NCI-H345 treated with DMSO at 0.1 percent for 48 hours (cell line): ENCODE data around the gene CCDC124.

Experiments
- DNase-seq: peaks from one replicate; lab custom pipeline; 2025; ENCODE audit not compliant: unreplicated experiment; lab: John Stamatoyannopoulos, UW

Gene CCDC124

DNA sequence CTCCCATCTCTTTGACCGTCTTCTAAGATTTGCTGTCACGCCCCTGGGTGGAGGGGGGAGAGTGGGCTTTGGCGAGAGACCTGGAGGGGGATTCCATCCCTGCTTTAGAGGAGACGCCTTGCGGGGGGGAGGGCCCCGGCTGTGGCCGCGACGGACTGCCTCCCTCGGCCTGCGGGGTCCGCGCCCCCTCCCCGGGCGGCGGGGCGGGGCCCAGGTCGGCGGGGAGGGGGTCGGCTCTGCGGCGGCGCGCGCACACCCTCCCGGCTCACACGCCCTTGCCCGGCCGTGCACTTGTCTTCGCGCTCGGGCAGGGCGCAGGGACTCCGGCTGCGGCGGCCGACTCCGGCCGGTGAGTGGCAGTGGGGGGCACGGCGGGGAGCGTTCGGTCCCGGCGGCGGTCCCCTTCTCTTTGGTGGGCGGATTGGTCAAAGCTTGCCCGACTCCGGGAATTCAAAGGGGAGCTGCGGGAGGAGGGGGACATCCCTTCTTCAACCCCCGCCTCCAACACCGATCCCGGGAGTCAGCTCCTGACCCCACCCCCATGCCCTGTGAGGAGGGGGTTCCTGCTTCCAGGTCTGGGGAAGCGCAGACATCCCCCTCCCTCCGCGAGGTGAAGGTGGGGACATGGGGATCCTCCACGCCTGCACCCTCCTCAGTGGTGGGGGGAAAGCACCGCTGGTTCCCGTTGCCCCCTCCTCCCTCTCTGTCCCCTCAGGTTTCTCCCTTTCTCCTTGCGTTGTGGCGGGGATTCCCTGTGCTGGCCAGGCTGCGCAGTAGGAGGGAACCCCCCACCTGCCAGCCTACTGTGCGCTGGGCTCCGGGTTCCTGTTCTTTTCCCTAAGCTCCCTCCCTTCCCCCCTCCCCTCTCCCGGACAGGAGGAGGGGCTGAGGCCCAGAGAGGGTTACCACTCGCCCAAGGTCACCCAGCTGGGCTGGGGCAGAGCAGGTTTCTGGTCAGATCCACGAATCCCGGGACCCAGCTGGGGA, 19.5 kb downstream of the CCDC124 start:
- DNase-seq: no peak

DNA sequence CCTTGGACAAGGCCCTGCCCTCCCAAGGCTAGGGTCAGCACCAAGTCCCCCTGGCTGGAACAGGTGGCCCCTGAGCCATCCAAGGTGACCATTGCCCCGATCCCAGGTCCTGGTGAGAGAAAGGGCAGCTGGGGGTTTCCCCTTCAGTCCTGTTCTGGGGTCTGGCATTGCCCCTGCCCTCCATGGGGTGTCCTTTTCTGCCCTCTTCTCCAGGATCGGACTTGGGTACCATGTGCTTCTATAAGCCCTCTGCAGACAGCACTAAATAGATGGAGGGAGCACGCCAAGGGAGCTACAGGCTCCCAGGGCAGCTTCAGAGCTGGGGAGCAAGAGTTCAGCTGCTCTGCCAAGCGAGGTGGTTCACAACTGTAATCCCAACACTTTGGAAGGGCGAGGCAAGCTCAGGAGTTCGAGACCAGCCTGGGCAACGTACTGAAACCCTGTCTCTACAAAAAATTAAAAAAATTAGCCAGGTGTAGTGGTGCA, 20.5 kb downstream of the CCDC124 start:
- no peak for DNase-seq

DNA sequence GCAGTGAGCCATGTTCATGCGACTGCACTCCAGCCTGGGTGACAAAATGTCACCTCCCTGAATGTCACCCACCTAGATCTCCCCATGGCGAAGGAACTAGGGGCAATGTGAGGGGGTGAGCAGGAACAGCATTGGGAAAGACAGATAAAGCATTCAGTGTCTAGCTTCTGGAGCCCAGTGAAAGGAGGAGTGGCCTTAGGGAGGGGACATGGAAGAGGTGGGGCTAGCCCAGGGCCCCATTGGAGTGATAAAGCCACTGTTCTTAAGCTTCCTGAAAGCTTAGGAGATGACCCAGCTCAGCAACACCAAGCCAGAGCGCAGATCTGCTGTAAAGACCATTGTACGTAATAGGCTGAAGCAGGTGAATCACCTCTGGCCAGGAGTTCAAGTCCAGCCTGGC, 21.1 kb downstream of the CCDC124 start:
- DNase-seq: no peak

DNA sequence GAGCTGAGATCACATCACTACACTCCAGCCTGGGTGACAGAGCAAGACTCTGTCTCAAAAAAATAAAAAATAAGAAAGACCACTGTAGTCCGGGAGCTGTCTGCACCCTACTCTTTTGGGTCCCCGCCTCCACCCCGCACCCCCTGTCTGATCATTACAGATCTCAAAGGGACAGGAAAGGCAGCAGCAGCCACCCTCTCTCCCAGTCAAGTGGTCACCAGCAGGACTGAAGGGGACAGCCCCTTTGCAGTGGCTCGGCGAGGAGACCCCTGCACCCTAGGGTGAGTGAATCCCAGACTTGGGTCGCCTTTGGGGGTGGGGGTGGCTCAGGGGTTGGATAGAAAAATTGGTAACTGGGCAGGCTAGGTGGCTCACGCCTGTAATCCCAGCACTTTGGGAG, 21.6 kb downstream of the CCDC124 start:
- DNase-seq: no peak

DNA sequence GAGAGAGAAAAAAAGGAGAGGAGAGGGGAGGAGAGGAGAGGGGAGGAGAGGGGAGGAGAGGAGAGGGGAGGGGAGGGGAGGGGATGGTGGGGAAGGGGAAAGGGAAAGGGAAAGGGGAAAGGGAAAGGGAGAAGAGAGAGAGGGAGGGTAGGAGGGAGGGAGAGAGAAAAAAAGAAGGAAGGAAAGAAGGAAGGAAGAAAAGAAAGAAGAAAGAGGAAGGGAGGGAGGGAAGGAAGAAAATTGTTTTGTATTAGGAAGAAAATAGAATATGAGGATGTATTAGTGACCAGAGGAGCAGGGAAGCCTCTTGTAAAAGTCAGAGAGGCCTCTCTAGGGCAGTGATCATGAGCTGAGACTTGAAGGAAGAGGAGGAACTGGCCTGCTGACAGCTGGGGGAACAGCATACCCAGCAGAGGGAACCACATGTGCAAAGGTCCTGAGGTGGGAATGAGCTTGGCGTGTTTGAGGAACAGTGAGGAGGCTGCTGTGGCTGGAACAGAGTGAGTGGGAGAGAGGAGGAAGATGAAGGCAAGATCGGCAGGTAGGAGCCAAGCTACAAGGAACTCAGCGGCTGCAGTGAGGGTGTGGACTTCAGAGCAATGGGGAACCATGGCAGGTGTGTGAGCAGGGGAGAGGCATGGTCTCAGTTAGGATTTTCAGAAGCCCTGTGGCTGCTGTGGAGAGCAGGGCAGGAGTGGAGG, 24.5 kb downstream of the CCDC124 start:
- DNase-seq: no peak

DNA sequence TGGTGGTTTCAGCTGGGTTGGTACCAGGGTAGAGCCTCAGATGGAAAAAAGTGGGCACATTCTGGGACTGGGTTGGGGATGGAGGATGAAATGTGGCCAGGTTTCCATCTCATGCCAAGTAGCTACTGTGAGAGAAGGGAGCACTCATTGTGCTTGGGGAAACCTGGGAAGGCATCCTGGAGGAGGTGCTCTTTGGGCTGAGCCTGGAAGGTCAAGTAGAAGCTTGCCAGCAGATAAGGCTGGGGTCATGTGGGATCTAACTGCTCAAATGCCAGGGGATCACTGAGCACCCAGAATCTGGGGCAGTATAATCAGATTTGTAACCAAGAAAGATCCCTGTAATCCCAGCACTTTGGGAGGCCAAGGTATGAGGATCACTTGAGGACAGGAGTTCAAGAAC, 25.1 kb downstream of the CCDC124 start:
- DNase-seq: no peak

DNA sequence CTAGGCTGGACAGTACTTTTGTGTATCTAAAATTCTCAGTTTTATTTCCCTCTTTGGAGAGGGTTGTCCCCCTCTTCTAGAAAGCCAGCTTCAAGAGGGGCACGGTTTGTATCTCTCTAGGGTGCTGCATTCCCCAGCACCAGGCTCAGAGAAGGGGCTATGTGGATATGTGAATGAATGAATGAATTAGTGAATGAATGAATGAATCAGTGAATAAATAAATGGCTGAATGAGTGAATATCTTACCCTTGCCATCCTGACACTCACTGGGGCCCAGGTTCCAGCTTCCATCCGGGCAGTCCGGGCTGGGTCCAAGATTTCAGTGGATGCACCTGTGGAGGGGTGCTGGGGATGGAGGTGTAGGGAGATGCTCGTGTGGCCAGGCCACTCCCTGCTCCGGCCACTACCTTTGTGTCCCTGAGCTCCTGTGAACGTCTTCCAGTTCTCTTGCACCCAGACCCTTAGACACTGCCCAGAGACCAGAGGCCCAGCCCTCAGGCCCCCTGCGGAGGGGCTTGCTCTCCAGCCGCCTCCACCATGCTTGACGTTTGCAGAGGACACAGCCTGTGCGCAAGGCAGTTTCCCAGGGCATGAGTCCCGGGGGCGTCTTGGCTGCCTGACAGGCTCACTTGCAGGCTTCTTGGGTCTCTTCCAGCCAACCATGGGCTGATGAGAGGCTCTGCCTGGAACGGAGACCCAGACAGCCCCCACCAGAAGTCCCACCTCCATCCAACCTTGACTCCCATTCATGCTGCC, 31.3 kb downstream of the CCDC124 start:
- no peak for DNase-seq

DNA sequence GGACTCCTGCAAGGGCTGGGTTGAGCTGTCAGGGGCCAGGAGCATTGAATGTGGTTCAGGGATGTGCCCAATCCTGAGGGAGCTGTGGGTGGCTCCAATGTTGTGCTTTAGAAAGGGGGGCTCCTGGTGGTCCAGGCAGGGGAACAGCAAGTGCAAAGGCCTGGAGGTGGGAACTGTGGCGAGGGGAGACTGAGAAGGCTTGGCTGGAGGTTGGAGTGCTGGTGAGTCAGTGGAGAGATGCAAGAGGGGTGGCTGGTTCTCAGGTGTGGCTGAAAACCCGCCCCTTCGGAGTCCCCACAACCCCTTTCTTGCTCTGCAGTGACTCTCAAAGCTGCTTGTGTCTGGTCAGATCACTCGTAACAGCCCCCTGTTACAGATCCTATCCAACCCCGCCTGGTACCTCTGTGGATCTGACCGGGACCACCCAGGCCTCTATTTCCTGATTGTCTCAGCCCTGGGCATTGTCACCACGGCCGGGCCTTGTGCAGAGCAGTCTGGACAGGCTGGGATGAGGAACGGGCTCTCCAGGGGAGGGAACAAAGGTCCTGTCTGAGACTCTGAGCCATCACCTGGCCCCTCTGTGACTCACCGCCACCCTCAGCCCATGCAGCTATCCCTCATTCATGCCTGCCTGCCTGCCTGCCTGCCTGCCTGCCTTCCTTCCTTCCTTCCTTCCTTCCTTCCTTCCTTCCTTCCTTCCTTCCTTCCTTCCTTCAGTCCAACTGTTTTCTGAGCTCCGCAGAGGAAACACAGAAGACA, 32.7 kb downstream of the CCDC124 start:
- no peak for DNase-seq

DNA sequence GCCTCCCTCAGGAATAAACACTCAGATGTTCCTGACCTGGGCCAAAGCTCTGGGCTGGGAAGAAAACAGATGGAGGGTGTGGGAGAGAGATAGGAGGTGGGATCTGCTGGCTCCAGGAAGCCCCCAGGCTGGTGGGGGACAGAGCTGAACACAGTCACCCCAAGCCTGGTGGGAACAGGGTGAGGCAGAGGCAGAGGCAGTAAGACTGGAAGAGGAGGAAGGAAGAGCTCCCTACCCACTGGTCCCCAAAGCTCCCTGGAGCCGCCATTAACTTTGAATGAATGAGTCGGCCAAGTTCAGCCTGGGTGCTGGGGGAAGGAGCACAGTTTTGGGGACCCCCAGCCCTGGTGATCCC, 33.3 kb downstream of the CCDC124 start:
- no peak for DNase-seq

DNA sequence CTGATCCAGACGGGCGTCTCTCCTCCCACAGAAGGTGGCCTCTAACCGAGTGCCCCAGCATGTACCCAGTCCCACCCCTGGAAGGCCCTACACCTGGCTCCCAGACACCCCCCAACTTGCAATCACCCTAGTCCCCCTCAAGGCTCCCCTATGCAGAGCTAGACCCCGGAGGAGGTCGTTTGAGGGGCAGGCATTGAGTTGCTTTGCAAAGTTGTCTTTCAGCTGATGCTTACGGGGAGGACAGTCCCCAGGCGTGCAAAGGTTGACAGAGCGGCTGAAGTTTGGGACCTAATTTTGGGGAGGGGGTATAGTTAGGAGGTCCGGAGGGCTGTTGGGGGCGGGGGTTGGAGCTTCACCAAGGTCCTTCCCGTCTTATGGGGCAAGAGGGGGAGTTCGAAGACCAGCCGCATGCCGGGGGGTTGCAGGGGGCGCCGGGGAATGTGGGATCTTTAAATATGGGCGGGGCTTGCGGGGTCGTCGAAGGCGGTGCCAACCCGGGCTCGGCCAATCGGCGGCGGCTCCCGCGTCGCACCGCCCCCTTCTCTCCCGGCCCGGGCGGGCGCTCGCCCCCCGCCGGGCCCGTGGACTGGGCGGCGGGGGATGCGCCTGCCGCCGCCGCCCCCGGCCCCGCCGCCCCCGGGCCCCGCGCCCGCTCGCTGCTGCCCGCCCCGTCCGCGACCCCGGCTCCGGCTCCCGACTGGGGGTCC, 33.9 kb downstream of the CCDC124 start, which contains the start of gene KCNN1:
TSS of gene KCNN1 (plus strand) at position 558 of the 707 bp plus-strand sequence. CDS start 6,782 bp downstream, outside the sequence.
- DNase-seq: no peak

DNA sequence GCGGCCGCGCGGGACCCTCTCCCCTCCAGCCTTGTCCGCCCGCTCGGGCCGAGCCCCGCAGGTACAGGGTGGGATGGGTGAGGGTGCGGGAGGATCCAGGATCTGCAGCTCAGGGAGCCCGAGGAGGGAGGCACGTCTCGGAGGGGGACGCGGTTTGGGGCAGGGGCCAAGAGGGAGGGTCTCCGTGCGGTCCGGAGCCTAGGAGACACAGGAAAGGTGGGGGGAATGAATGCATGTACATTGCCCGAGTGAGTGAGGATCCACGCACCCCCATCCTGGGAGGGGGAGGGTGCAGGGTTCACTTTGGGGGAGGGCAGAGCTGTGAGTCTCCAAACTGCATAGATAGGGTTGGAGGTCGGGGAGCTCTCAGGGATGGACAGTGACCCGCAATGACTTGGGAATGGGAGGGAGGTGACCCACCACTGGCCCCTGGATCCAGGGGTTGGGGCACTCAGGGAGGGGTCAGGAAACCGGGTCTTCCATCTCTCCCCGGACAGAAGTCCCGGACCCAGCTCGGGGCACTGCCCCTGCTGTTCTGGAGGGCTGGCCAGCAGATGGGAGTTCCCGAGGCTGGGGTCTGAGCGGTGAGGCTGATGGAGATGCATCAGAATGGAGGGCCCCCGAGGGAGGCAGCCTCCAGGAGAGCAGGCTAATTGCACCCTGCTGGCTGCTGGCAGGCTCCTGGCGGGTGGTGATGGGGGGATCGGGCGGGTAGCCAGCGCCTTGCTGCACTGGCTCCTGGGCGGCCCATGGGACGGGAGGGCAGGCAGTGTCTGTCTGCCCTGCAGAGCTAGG, 34.6 kb downstream of the CCDC124 start:
- DNase-seq: no peak

DNA sequence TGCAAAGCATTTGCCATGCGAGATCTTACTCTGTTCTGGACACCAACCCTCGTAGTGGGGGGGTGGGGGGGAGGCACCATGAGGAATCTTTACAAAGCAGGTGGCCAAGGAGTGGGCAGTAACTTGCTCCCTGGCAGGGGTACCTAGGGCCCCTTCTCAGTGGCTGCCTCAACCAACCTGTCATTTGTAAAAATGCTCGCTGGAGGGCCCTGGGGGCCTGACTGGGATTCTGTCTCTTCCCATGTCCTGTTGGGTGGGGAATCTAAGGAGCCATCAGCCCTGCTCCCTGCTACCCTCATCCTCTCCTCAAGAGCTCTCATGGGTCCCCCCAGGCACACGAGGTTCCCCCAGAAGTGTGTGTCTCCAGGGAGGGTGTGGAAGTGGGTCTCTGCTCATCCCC, 35.5 kb downstream of the CCDC124 start:
- peak; percentile 53 for DNase-seq

DNA sequence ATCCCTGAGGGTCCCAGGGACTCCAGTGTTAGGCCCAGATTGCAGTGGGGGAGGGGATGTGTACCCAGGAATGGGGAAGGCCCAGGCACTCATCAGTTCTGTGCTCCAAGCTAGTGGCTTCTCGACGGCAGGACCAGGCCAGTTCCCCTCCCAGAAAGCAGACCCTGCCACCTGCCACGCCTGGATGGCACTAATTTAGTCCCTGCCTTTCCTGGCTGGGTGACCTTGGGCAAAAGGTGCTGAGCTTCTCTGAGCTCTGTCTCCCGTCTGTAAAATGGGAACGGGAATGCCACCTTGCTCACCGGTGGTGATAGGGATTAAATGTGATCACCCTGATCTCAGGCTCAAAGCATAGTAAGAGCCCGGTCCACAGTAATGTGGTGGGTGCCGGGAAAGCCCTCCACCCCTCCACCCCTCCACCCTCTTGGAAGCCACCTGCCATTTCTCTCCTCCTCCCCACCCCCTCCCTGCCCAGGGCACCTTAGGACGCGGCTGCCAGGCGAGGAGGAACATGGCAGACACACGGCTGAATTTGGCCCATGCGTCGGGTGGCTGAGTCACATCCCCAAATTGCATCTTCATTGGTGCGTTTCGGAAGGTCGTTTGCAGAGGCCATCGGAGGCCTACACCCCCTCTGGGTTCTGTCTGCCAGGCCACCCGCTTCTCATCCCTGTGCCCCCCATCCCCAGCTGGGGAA, 36.4 kb downstream of the CCDC124 start:
- no peak for DNase-seq

DNA sequence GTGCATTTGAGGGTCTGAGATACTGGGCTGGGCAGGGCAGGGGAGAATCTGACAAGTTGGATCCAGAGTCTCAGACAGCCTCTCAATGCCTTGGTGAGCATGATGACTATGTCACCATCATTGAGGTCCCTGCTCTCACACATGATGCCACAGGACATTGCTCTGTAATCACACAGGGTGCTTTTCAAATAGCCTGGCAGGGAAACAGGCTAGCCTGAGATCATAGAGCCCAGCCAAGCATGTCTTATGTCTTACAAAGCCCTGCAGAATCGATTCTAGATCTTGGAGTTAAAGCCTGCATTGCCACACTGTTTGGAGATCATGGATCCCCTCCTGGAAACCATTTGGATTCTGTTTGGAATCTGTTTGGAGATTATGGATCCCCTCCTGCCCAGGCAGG, 39.4 kb downstream of the CCDC124 start:
- DNase-seq: no peak

DNA sequence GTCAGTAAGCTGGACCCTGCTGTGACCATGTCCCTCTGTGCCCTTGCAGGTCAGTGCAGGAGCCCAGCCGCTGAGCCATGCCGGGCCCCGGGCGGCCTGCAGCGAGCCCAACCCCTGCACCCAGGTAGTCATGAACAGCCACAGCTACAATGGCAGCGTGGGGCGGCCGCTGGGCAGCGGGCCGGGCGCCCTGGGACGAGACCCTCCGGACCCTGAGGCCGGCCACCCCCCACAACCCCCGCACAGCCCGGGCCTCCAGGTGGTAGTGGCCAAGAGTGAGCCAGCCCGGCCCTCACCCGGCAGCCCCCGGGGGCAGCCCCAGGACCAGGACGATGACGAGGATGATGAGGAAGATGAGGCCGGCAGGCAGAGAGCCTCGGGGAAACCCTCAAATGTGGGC, 40.9 kb downstream of the CCDC124 start:
- no peak for DNase-seq

DNA sequence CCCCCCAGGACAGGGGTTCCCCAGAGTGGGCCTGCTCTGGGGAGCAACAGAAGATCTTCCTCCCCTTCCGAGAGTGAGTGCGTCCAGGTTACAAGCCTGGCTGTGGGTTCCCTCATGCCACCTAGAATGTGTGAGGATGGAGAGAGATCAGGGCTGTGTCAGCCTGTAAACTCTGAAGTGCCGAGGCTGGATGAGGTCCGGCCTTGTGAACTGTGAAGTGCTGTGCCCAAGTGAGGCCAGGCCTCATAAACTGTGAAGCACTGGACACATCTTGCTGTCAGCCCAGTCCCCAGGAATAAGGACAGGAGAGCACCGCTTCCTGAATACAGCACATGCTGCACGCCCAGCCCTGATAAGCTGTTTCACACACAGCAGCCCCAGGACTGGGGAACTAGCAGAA, 41.7 kb downstream of the CCDC124 start:
- DNase-seq: no peak

DNA sequence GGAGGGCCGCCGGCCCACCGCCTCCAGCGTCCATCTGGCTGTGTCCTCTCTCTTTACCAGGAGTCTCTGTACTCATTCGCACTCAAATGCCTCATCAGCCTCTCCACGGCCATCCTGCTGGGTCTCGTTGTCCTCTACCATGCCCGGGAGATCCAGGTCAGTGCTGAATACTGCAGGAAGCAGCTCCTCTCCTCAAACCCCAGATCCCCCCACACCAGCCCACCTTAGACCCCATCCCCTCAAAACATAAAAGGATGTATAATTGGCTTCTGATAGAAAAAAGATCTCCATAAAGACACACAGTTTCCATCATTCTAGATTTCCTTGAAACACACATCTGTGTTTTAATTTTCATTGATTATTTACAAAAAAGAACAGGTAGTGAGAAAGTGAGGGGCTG, 42.2 kb downstream of the CCDC124 start:
- no peak for DNase-seq

DNA sequence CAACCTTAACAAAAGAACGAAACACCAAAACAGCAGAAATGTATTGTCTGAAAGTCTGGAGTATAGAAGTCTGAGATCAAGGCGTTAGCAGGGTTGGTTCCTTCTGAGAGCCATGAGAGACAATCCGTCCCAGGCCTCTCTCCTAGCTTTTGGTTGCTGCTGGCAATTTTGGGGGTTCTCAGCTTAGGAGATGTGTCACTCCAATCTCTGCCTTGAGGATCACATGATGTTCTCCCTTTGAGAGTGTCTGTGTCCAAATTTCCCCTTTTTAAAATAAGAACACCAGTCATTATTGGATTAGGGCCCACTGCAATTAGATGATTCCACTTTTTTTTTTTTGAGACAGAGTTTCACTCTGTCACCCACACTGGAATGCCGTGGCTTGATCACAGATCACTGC, 44.2 kb downstream of the CCDC124 start:
- DNase-seq: no peak

DNA sequence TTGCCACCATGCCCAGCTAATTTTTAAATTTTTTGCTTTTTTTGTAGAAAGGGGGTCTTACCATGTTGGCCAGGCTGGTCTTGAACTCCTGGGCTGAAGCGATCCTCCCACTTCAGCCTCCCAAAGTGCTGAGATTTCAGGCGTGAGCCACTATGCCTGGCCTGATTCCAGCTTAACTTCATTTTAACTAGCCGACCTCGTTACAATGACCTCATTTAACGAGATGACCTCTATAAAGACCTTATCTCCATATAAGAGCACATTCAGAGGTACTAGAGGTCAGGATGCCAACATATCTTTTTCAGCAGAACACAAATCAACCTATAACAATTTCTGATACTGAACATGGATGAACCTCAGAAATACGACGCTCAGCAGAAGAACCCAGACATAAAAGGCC, 44.7 kb downstream of the CCDC124 start:
- no peak for DNase-seq
